GM18861 (cell line): ENCODE measurements around the gene NKIRAS2.

ENCODE experiments used
- ATAC-seq: cut with Tn5 transposase; IDR thresholded peaks from one replicate; pipeline ENCODE4 v1.9.1; 2021; ENCODE audit not compliant: unreplicated experiment

The NKIRAS2 gene

GRCh38 chr17:42053731-42054500 lies 34.0 kb downstream of the NKIRAS2 start:
- ATAC-seq: no peak

GRCh38 chr17:42055027-42055426 lies 35.1 kb downstream of the NKIRAS2 start:
- ATAC-seq: no peak

- no peak for ATAC-seq
Observed at GRCh38 chr17:42055496-42055895, 35.6 kb downstream of the NKIRAS2 start.

GRCh38 chr17:42056635-42057034 lies 36.7 kb downstream of the NKIRAS2 start:
- ATAC-seq: no peak

GRCh38 chr17:42058063-42058462 lies 38.2 kb downstream of the NKIRAS2 start:
- no peak for ATAC-seq

GRCh38 chr17:42059815-42060214 lies 39.9 kb downstream of the NKIRAS2 start:
- no peak for ATAC-seq

- ATAC-seq: no peak
Observed at GRCh38 chr17:42060231-42060630, 40.3 kb downstream of the NKIRAS2 start.

GRCh38 chr17:42061646-42062487 lies 42.0 kb downstream of the NKIRAS2 start:
- ATAC-seq: no peak

- no peak for ATAC-seq
Observed at GRCh38 chr17:42062681-42063080, 42.8 kb downstream of the NKIRAS2 start.

GRCh38 chr17:42065201-42065600 lies 45.3 kb downstream of the NKIRAS2 start:
- no peak for ATAC-seq

- no peak for ATAC-seq
Observed at GRCh38 chr17:42067371-42068091, 47.6 kb downstream of the NKIRAS2 start.

GRCh38 chr17:42068979-42069378 lies 49.1 kb downstream of the NKIRAS2 start:
- no peak for ATAC-seq

- ATAC-seq: no peak
Observed at GRCh38 chr17:42071810-42072209, 51.9 kb downstream of the NKIRAS2 start.

GRCh38 chr17:42072323-42073187 lies 52.7 kb downstream of the NKIRAS2 start:
- no peak for ATAC-seq
